ENCODE data around the gene CCDC92B. TPM values are rescaled to one million over a fixed set of nuclear protein-coding genes. Genes with fewer than 3 reads are reported as not detected.

Gene CCDC92B
- total RNA-seq, 4 donors from 2014 or later, result 0.48 to 0.82 (median 0.75) TPM; not detected in 1

DNA sequence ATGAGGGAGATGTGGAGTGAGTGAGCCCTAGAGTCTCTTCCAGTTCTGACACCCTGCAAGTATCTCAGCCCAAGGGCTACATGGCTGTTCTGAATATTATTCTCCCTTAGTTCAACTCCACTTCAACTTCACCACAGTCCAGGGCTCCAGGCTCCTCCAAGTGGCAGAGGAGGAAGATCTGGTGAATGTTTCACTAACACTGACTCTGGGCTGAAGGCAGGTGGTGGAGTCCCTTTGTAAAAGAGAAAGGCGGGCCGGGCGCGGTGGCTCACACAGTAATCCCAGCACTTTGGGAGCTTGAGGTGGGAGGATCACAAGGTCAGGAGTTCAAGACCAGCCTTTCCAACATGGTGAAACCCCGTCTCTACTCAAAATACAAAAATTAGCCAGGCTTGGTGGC, 13.6 kb downstream of the CCDC92B start:
- in situ Hi-C loops (cut with MboI; ENCODE audit: low pct_ligation_motif_present in 1 of 4, low pct_unique_long_range_greater_than_20kb in 1 of 4, low sequenced_read_pairs in 3 of 4) (no loop called here), intact Hi-C loops (cut with DNase I; ENCODE audit: low total_unique reads) (no loop called here)
- Histone ChIP-seq H3K4me3 (no peak overlapping the region), H3K27ac (no peak overlapping the region), H3K9me3 (no peaks in the 10 kb centered on the region), H3K36me3 (no peaks in the 10 kb centered on the region), H3K4me1 (no peaks in the 10 kb centered on the region), H3K27me3 (peaks cover 13% of the 10 kb centered on the region)
- peak; percentile 40 for DNase-seq
- no peak for TF ChIP-seq POLR2A (IDR thresholded peaks at IDR 0.05)
- TF ChIP-seq, protein P1, sequence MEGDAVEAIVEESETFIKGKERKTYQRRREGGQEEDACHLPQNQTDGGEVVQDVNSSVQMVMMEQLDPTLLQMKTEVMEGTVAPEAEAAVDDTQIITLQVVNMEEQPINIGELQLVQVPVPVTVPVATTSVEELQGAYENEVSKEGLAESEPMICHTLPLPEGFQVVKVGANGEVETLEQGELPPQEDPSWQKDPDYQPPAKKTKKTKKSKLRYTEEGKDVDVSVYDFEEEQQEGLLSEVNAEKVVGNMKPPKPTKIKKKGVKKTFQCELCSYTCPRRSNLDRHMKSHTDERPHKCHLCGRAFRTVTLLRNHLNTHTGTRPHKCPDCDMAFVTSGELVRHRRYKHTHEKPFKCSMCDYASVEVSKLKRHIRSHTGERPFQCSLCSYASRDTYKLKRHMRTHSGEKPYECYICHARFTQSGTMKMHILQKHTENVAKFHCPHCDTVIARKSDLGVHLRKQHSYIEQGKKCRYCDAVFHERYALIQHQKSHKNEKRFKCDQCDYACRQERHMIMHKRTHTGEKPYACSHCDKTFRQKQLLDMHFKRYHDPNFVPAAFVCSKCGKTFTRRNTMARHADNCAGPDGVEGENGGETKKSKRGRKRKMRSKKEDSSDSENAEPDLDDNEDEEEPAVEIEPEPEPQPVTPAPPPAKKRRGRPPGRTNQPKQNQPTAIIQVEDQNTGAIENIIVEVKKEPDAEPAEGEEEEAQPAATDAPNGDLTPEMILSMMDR (IDR thresholded peaks at IDR 0.05), result no peak
- no peak for TF ChIP-seq POLR2AphosphoS5 (IDR thresholded peaks at IDR 0.05)
- no peak for TF ChIP-seq EP300 (IDR thresholded peaks at IDR 0.05; ENCODE audit: low read depth)
- WGBS, 2 donors (ENCODE audit: low coverage in 1 of 2), result 51% methylated on average over 5 of the region's 5 CpGs; no CpG with 5 or more reads in 1 of the 2 donors

DNA sequence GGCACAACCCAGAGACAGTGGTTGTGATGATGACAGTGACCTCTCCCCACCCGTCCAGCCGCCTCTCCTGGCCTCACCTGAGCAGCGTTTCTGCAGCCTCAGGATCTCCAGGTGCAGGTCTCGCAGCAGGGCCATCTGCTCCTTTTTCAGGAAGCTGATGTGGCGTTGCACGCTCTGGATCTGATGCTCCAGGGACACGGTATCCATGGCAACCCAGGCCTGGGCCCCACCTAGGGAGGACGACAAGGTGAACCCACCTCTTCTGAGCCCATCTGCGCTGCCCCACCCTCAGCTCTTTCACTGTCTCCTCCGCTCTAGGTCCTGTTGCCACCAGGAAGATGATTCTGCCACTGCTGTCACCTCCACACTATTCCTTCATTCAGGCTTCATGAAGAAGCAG, 14.5 kb downstream of the CCDC92B start:
- H3K36me3 ChIP-seq, result no peaks in the 10 kb centered on the region
- no peaks in the 10 kb centered on the region for H3K9me3 ChIP-seq
- no peak overlapping the region for H3K27ac ChIP-seq
- WGBS, 2 donors (ENCODE audit: low coverage in 1 of 2), result 64 to 71% methylated on average over 1 to 10 of the region's 10 CpGs
- no peak for TF ChIP-seq EP300 (IDR thresholded peaks at IDR 0.05; ENCODE audit: low read depth)
- TF ChIP-seq POLR2A (IDR thresholded peaks at IDR 0.05), result no peak
- TF ChIP-seq, protein P1 (IDR thresholded peaks at IDR 0.05), result no peak
- TF ChIP-seq POLR2AphosphoS5 (IDR thresholded peaks at IDR 0.05), result no peak
- H3K4me1 ChIP-seq, result no peaks in the 10 kb centered on the region
- in situ Hi-C loops (cut with MboI; ENCODE audit: low pct_ligation_motif_present in 1 of 4, low pct_unique_long_range_greater_than_20kb in 1 of 4, low sequenced_read_pairs in 3 of 4), result no loop called here
- intact Hi-C loops (cut with DNase I; ENCODE audit: low total_unique reads), result no loop called here
- no peak overlapping the region for H3K4me3 ChIP-seq
- DNase-seq, result no peak
- peaks cover 13% of the 10 kb centered on the region for H3K27me3 ChIP-seq

DNA sequence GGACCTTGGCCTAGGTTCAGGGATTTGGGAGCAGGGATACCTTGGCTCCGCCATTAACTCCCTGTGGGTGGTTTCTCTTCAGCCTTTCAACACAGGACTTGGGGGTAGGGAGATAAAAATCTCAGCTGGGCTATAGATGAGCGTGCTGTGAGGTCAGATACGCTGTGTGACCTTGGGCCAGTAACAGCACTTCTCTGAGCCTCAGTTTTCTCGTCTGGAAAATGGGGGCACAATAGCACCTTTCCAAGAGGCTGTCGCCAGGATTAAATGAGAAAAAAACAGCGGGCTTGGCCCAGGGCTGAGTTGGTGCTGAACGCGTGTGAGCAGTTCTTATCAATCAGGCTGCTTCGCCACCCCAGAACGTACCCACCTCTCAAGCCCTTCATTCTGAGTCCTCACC, 17.6 kb downstream of the CCDC92B start:
- in situ Hi-C loops (cut with MboI; ENCODE audit: low pct_ligation_motif_present in 1 of 4, low pct_unique_long_range_greater_than_20kb in 1 of 4, low sequenced_read_pairs in 3 of 4) (no loop called here), intact Hi-C loops (cut with DNase I; ENCODE audit: low total_unique reads) (no loop called here)
- no peak overlapping the region for H3K4me3 ChIP-seq
- H3K27me3 ChIP-seq, result peaks cover 27% of the 10 kb centered on the region
- WGBS, 2 donors (ENCODE audit: low coverage in 1 of 2), result 86% methylated on average over 10 of the region's 10 CpGs; no CpG with 5 or more reads in 1 of the 2 donors
- no peak for TF ChIP-seq POLR2AphosphoS5 (IDR thresholded peaks at IDR 0.05)
- TF ChIP-seq, protein P1 (IDR thresholded peaks at IDR 0.05), result no peak
- H3K27ac ChIP-seq, result no peak overlapping the region
- H3K9me3 ChIP-seq, result no peaks in the 10 kb centered on the region
- H3K36me3 ChIP-seq, result no peaks in the 10 kb centered on the region
- H3K4me1 ChIP-seq, result no peaks in the 10 kb centered on the region
- no peak for DNase-seq

DNA sequence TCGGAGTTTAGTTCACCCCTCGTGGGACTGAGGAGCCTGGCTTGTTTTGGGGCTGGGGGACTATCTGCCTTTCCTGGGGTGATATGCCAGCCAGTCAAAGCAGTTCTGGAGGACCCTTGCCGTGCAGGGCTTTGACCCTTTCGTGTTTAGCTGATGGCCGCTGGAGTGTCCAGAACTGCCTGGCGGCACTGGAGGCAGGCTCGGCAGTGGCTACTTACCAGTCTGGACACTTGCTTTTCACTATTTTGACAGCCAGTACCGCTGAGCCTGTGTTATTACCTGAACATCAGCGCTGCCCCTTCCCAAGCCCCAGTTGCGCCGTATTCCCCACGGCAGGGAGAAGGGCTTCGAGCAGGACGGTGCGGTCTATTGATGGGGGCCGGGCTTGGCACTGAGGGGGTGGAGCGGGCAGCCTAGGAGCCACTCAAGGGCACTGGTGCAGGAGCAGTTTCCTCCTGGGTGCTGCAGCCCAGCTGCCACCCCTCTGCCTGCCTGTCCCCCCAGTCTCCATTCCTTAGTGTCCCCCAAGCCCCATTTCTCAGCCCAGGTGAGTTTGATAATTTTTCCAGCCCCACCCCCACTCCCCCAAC, 18.6 kb downstream of the CCDC92B start:
- in situ Hi-C loops (cut with MboI; ENCODE audit: low pct_ligation_motif_present in 1 of 4, low pct_unique_long_range_greater_than_20kb in 1 of 4, low sequenced_read_pairs in 3 of 4), result no loop called here
- Histone ChIP-seq H3K27me3 (peaks cover 35% of the 10 kb centered on the region), H3K4me1 (no peaks in the 10 kb centered on the region), H3K36me3 (no peaks in the 10 kb centered on the region), H3K27ac (no peak overlapping the region), H3K4me3 (no peak overlapping the region), H3K9me3 (no peaks in the 10 kb centered on the region)
- 85 to 89% methylated on average over 4 to 16 of the region's 17 CpGs for WGBS, 2 donors (ENCODE audit: low coverage in 1 of 2)
- intact Hi-C loops (cut with DNase I; ENCODE audit: low total_unique reads), result no loop called here
- no peak for DNase-seq
- no peak for TF ChIP-seq POLR2A (IDR thresholded peaks at IDR 0.05)
- TF ChIP-seq POLR2AphosphoS5 (IDR thresholded peaks at IDR 0.05), result no peak
- TF ChIP-seq EP300 (IDR thresholded peaks at IDR 0.05; ENCODE audit: low read depth), result no peak
- TF ChIP-seq, protein P1 (IDR thresholded peaks at IDR 0.05), result no peak

Data from transverse colon (tissue), 4 donors.